Stimulated activated naive CD8-positive, alpha-beta T cell treated with anti-CD3 and anti-CD28 coated beads, Interleukin-15, amount 100 ng/mL, for 72 hours (primary cell): Measurements from ENCODE around the gene TGFB1.
"Not testable (repeated sequence)": the region's sequence is repeated elsewhere in the genome, so short reads cannot be mapped to it uniquely, and the experiment has no call there.

Source experiments
- ATAC-seq: fragments of 150-1000 bp; cut with Tn5 transposase; 2 replicates; pipeline ENCODE4 v1.10.0; 2021; ENCODE audit warnings: mild to moderate bottlenecking, moderate library complexity
- DNase-seq, 2 donors: peaks; one replicate each; pipeline ENCODE4 v3.0.0; 2021 to 2022
- H3K27ac Mint-ChIP-seq, 2 donors: one replicate each; pipeline ENCODE4 v1.8.0; 2022; ENCODE audit warnings: mild to moderate bottlenecking in 2 of 2, mixed read lengths in 2 of 2, moderate library complexity in 2 of 2
- H3K27me3 Mint-ChIP-seq: one replicate; pipeline ENCODE4 v1.8.0; 2022; ENCODE audit warnings: mixed read lengths
- H3K4me1 Mint-ChIP-seq: one replicate; pipeline ENCODE4 v1.8.0; 2022; ENCODE audit warnings: mild to moderate bottlenecking, mixed read lengths
- H3K4me3 Mint-ChIP-seq, 2 donors: one replicate each; pipeline ENCODE4 v1.8.0; 2022; ENCODE audit warnings: mild to moderate bottlenecking in 2 of 2, mixed read lengths in 2 of 2, moderate library complexity in 1 of 2
- H3K9me3 Mint-ChIP-seq, 2 donors: one replicate each; pipeline ENCODE4 v1.8.0; 2022; ENCODE audit warnings: mixed read lengths in 2 of 2

The TGFB1 gene

GRCh38 chr19:41356984-41357739, 3.4 kb upstream of the TGFB1 start:
- no peaks in the 10 kb centered on the region for H3K9me3 Mint-ChIP-seq
- DNase-seq (peak; percentile 26 to 29), ATAC-seq (no peak)
- H3K4me3 Mint-ChIP-seq: peak overlapping the region; percentile 85 to 94
- H3K27ac Mint-ChIP-seq: peak overlapping the region; percentile 96 to 100
- no peaks in the 10 kb centered on the region for H3K27me3 Mint-ChIP-seq
- H3K4me1 Mint-ChIP-seq: peaks cover 60% of the 10 kb centered on the region

- no peaks in the 10 kb centered on the region for H3K9me3 Mint-ChIP-seq
- peak overlapping the region; percentile 68 to 94 for H3K4me3 Mint-ChIP-seq
- peaks cover 63% of the 10 kb centered on the region for H3K4me1 Mint-ChIP-seq
- peak overlapping the region; percentile 83 to 86 for H3K27ac Mint-ChIP-seq
- ATAC-seq (no peak), DNase-seq (peak in 1 of 2 donors; percentile 19)
- H3K27me3 Mint-ChIP-seq: no peaks in the 10 kb centered on the region
Observed at GRCh38 chr19:41355802-41356201, 2.1 kb upstream of the TGFB1 start.

- ATAC-seq: no peak
- no peak for DNase-seq
- Mint-ChIP-seq H3K4me3 (peak overlapping the region; percentile 68 to 94), H3K9me3 (no peaks in the 10 kb centered on the region), H3K27ac (peak overlapping the region in 1 of 2 donors; percentile 67), H3K27me3 (no peaks in the 10 kb centered on the region), H3K4me1 (peaks cover 68% of the 10 kb centered on the region)
Observed at GRCh38 chr19:41355035-41355434, 1.3 kb upstream of the TGFB1 start.

- Mint-ChIP-seq H3K4me3 (peak overlapping the region; percentile 94 to 100), H3K27ac (peak overlapping the region; percentile 90 to 97), H3K27me3 (no peaks in the 10 kb centered on the region), H3K9me3 (no peaks in the 10 kb centered on the region), H3K4me1 (peaks cover 68% of the 10 kb centered on the region)
- no peak for ATAC-seq
- no peak for DNase-seq
Observed at GRCh38 chr19:41354343-41354953, 726 bp upstream of the TGFB1 start.

GRCh38 chr19:41352609-41353465, 885 bp downstream of the TGFB1 start:
- Mint-ChIP-seq H3K9me3 (peaks cover 0 to 14% of the 10 kb centered on the region in 2 donors), H3K27me3 (no peaks in the 10 kb centered on the region), H3K4me3 (peak overlapping the region; percentile 96 to 100), H3K4me1 (peaks cover 74% of the 10 kb centered on the region), H3K27ac (peak overlapping the region; percentile 94 to 98)
- DNase-seq (peak; percentile 86 to 88), ATAC-seq (peak; percentile 36)

GRCh38 chr19:41352279-41352608, 1.5 kb downstream of the TGFB1 start:
- peaks cover 68% of the 10 kb centered on the region for H3K4me1 Mint-ChIP-seq
- no peaks in the 10 kb centered on the region for H3K27me3 Mint-ChIP-seq
- DNase-seq: no peak
- peaks cover 0 to 14% of the 10 kb centered on the region in 2 donors for H3K9me3 Mint-ChIP-seq
- peak overlapping the region; percentile 95 to 98 for H3K27ac Mint-ChIP-seq
- no peak for ATAC-seq
- peak overlapping the region; percentile 96 to 100 for H3K4me3 Mint-ChIP-seq

GRCh38 chr19:41351339-41352245, 2.1 kb downstream of the TGFB1 start:
- Mint-ChIP-seq H3K27me3 (no peaks in the 10 kb centered on the region), H3K4me3 (peak overlapping the region; percentile 96 to 100), H3K27ac (peak overlapping the region; percentile 95 to 98), H3K4me1 (peaks cover 66% of the 10 kb centered on the region), H3K9me3 (peaks cover 0 to 14% of the 10 kb centered on the region in 2 donors)
- DNase-seq: peak; percentile 79 to 85
- ATAC-seq: peak; percentile 57

GRCh38 chr19:41350735-41351338, 2.9 kb downstream of the TGFB1 start:
- H3K4me1 Mint-ChIP-seq: peaks cover 65% of the 10 kb centered on the region
- H3K4me3 Mint-ChIP-seq: peak overlapping the region; percentile 96 to 100
- H3K27ac Mint-ChIP-seq: peak overlapping the region in 1 of 2 donors; percentile 49
- H3K27me3 Mint-ChIP-seq: no peaks in the 10 kb centered on the region
- H3K9me3 Mint-ChIP-seq: peaks cover 0 to 14% of the 10 kb centered on the region in 2 donors
- no peak for DNase-seq
- no peak for ATAC-seq

- H3K4me3 Mint-ChIP-seq, H3K27ac Mint-ChIP-seq, DNase-seq, ATAC-seq, H3K27me3 Mint-ChIP-seq: not testable (repeated sequence)
- H3K9me3 Mint-ChIP-seq: peaks cover 0 to 14% of the 10 kb centered on the region in 2 donors
- H3K4me1 Mint-ChIP-seq: peaks cover 69% of the 10 kb centered on the region
Observed at GRCh38 chr19:41346916-41347315, 6.8 kb downstream of the TGFB1 start.

- ATAC-seq: no peak
- no peak for DNase-seq
- Mint-ChIP-seq H3K4me3 (no peak overlapping the region), H3K27ac (peak overlapping the region in 1 of 2 donors; percentile 61), H3K27me3 (no peaks in the 10 kb centered on the region), H3K4me1 (peaks cover 65% of the 10 kb centered on the region), H3K9me3 (peaks cover 0 to 13% of the 10 kb centered on the region in 2 donors)
Observed at GRCh38 chr19:41344162-41344561, 9.6 kb downstream of the TGFB1 start.

- H3K4me3 Mint-ChIP-seq: no peak overlapping the region
- no peak for ATAC-seq
Observed at GRCh38 chr19:41341669-41342490, 11.8 kb downstream of the TGFB1 start.

GRCh38 chr19:41339936-41340335, 13.8 kb downstream of the TGFB1 start:
- Mint-ChIP-seq H3K27ac (peak overlapping the region in 1 of 2 donors; percentile 54), H3K27me3 (no peaks in the 10 kb centered on the region), H3K4me1 (peaks cover 57% of the 10 kb centered on the region), H3K4me3 (no peak overlapping the region), H3K9me3 (no peaks in the 10 kb centered on the region)
- ATAC-seq: no peak
- DNase-seq: no peak

More at GRCh38 chr19:41341669-41342490, 11.8 kb downstream of the TGFB1 start:
- peak overlapping the region in 1 of 2 donors; percentile 88 for H3K27ac Mint-ChIP-seq
- no peaks in the 10 kb centered on the region for H3K9me3 Mint-ChIP-seq
- H3K27me3 Mint-ChIP-seq: no peaks in the 10 kb centered on the region
- peaks cover 51% of the 10 kb centered on the region for H3K4me1 Mint-ChIP-seq
- DNase-seq: no peak

GRCh38 chr19:41335467-41335866, 18.3 kb downstream of the TGFB1 start:
- Mint-ChIP-seq H3K4me3 (no peak overlapping the region), H3K27me3 (no peaks in the 10 kb centered on the region), H3K9me3 (no peaks in the 10 kb centered on the region), H3K27ac (no peak overlapping the region), H3K4me1 (peaks cover 45% of the 10 kb centered on the region)
- DNase-seq (no peak), ATAC-seq (no peak)

- no peak for ATAC-seq
Observed at GRCh38 chr19:41334793-41335192, 18.9 kb downstream of the TGFB1 start.

More at GRCh38 chr19:41334793-41335192, 18.9 kb downstream of the TGFB1 start:
- no peak for DNase-seq
- H3K27me3 Mint-ChIP-seq: no peaks in the 10 kb centered on the region
- peak overlapping the region in 1 of 2 donors; percentile 76 for H3K27ac Mint-ChIP-seq
- no peaks in the 10 kb centered on the region for H3K9me3 Mint-ChIP-seq
- H3K4me1 Mint-ChIP-seq: peaks cover 46% of the 10 kb centered on the region
- no peak overlapping the region for H3K4me3 Mint-ChIP-seq
